Sigmoid colon (tissue), 7 donors: ENCODE measurements around the gene CD9. TPM values are rescaled to one million over a fixed set of nuclear protein-coding genes. Genes with fewer than 3 reads are reported as not detected.
A peak's percentile ranks its signal among the peaks of the same experiment; 100 is the strongest.
"Not testable (repeated sequence)": the region's sequence is repeated elsewhere in the genome, so short reads cannot be mapped to it uniquely, and the experiment has no call there.

Experiments used
- DNase-seq: peaks from one replicate; pipeline ENCODE4 v3.0.0-alpha.2; 2019
- H3K27ac ChIP-seq, 4 donors: fragments of 200-600 bp; sonication (generic); one replicate each; pipeline ENCODE4 v1.5.1; 2016 to 2019; ENCODE audit warnings: mild to moderate bottlenecking in 1 of 4
- H3K27me3 ChIP-seq, 3 donors: fragments of 200-600 bp; sonication (generic); one replicate each; pipeline ENCODE4 v1.5.1; 2019; ENCODE audit warnings: mild to moderate bottlenecking in 1 of 3
- H3K36me3 ChIP-seq, 4 donors: fragments of 200-600 bp; sonication (generic); one replicate each; pipeline ENCODE4 v1.5.1; 2016 to 2019
- H3K4me1 ChIP-seq, 4 donors: fragments of 200-600 bp; sonication (generic); one replicate each; pipeline ENCODE4 v1.5.1; 2017 to 2019
- H3K4me3 ChIP-seq, 4 donors: fragments of 200-600 bp; sonication (generic); one replicate each; pipeline ENCODE4 v1.5.1; 2017 to 2019; ENCODE audit warnings: mild to moderate bottlenecking in 2 of 4, moderate library complexity in 1 of 4
- H3K9me3 ChIP-seq, 4 donors: fragments of 200-600 bp in 3 of 4; sonication (generic) in 3 of 4; one replicate each; pipeline versions ENCODE4 v1.5.1 to v1.6.1; 2013 to 2019
- EP300 ChIP-seq, 4 donors: sonication (generic); formaldehyde crosslinking; IDR thresholded peaks; one replicate each; pipeline ENCODE4 v1.6.1; 2017; ENCODE audit warnings: antibody characterized with exemption in 4 of 4
- POLR2A ChIP-seq, 2 donors: fragments of 450-650 bp; IDR thresholded peaks; one replicate each; pipeline ENCODE4 v1.6.1; 2016; ENCODE audit warnings: antibody characterized with exemption in 2 of 2, mild to moderate bottlenecking in 2 of 2, moderate library complexity in 2 of 2
- POLR2AphosphoS5 ChIP-seq, 4 donors: sonication (generic); formaldehyde crosslinking; IDR thresholded peaks; one replicate each; pipeline ENCODE4 v1.6.1; 2017; ENCODE audit warnings: antibody characterized with exemption in 4 of 4
- WGBS, 2 donors: extraction: QIAGEN DNeasy Blood & Tissue Kit; methylation state at CpG; one replicate each; pipeline ENCODE4 v1.1.7; 2013; 5-methylcytosine and 5-hydroxymethylcytosine counted together
- intact Hi-C: fragments of 100-400 bp; cut with DNase I; formaldehyde crosslinking; loops from one replicate; pipeline ENCODE4 v1.15.1; 2023
- polyA plus RNA-seq, 3 donors: library from polyadenylated mRNA; stranded (reverse); fragments of 200-250 nt; gene quantifications; one replicate each; pipeline ENCODE4 v1.2.3, GENCODE V29; 2013
- total RNA-seq, 4 donors: library from RNA; depleted of rRNA; stranded (reverse); fragments of >200 nt; gene quantifications; one replicate each; pipeline ENCODE4 v1.1.0, GENCODE V29; 2016
- TF ChIP-seq, protein P1 (sequence below), 4 experiments: fragments of 450-650 bp in 3 of 4; fragments of 200-600 bp in 1 of 4; IDR thresholded peaks; one replicate each; pipeline ENCODE4 v1.5.1; 2016 to 2019; ENCODE audit warnings: antibody characterized with exemption in 4 of 4, mild to moderate bottlenecking in 3 of 4, moderate library complexity in 2 of 4
- donor health status: healthy with polysubstance abuse.
- donor health status: Bipolar disorder and iron deficiency.
- donor health status: healthy.

Gene CD9
- total and polyA plus RNA-seq, 7 donors, result 180 to 548 (median 335) TPM

DNA sequence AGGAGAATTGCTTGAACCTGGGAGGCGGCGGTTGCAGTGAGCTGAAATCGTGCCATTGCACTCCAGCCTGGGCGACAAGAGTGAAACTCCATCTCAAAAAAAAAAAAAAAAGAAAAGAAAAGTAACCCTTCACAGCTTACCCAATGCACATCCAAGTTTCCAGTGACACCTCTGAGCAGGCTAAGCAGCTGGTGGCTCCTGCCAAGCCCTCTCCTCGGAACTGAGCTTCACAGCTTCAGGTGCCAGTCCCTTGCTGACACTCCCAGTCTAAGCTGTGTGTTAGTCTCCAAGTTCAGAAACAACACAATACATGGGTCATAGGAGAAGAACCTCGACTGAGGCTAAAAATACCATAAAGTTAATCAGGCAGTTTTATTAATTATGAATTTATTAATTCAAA is 7.9 kb downstream of the CD9 start:
- no peak for TF ChIP-seq POLR2A (IDR thresholded peaks at IDR 0.05)
- no peak for TF ChIP-seq EP300 (IDR thresholded peaks at IDR 0.05)
- TF ChIP-seq, protein P1, sequence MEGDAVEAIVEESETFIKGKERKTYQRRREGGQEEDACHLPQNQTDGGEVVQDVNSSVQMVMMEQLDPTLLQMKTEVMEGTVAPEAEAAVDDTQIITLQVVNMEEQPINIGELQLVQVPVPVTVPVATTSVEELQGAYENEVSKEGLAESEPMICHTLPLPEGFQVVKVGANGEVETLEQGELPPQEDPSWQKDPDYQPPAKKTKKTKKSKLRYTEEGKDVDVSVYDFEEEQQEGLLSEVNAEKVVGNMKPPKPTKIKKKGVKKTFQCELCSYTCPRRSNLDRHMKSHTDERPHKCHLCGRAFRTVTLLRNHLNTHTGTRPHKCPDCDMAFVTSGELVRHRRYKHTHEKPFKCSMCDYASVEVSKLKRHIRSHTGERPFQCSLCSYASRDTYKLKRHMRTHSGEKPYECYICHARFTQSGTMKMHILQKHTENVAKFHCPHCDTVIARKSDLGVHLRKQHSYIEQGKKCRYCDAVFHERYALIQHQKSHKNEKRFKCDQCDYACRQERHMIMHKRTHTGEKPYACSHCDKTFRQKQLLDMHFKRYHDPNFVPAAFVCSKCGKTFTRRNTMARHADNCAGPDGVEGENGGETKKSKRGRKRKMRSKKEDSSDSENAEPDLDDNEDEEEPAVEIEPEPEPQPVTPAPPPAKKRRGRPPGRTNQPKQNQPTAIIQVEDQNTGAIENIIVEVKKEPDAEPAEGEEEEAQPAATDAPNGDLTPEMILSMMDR (IDR thresholded peaks at IDR 0.05), result no peak
- TF ChIP-seq POLR2AphosphoS5 (IDR thresholded peaks at IDR 0.05), result no peak
- H3K4me3 ChIP-seq, result no peak overlapping the region
- no peaks in the 10 kb centered on the region for H3K9me3 ChIP-seq
- no peaks in the 10 kb centered on the region for H3K27me3 ChIP-seq
- H3K36me3 ChIP-seq, result peaks cover 0 to 13% (median 0%) of the 10 kb centered on the region in 4 donors
- H3K4me1 ChIP-seq, result peaks cover 0 to 100% (median 100%) of the 10 kb centered on the region in 4 donors
- peak overlapping the region; percentile 95 to 100 (median 98) for H3K27ac ChIP-seq
- no peak for DNase-seq
- intact Hi-C loops, result no loop called here
- 45 to 73% methylated on average over 6 of the region's 6 CpGs for WGBS, 2 donors

DNA sequence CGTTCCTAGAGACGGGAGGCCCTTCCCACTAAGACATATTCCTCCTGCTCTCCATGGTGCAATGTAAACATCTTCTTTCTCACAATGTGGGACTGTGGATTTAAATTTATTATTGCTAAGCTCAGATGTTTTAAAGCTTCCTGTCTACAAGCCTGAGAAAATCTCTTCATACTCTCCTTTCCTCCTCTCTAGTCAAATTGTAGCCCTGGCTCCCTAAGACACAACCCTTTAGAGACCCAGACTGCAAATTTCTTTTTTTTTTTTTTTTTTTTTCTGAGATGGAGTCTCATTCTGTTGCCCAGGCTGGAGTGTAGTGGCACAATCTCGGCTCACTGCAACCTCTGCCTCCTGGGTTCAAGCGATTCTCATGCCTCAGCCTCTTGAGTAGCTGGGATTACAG is 9.2 kb downstream of the CD9 start:
- H3K27me3 ChIP-seq, H3K4me3 ChIP-seq, intact Hi-C loops, H3K9me3 ChIP-seq, DNase-seq: not testable (repeated sequence)
- Histone ChIP-seq H3K27ac (peak overlapping the region; percentile 95 to 100 (median 98)), H3K4me1 (peaks cover 0 to 100% (median 100%) of the 10 kb centered on the region in 4 donors), H3K36me3 (peaks cover 0 to 18% (median 2%) of the 10 kb centered on the region in 4 donors)
- 53 to 84% methylated on average over 4 of the region's 4 CpGs for WGBS, 2 donors

DNA sequence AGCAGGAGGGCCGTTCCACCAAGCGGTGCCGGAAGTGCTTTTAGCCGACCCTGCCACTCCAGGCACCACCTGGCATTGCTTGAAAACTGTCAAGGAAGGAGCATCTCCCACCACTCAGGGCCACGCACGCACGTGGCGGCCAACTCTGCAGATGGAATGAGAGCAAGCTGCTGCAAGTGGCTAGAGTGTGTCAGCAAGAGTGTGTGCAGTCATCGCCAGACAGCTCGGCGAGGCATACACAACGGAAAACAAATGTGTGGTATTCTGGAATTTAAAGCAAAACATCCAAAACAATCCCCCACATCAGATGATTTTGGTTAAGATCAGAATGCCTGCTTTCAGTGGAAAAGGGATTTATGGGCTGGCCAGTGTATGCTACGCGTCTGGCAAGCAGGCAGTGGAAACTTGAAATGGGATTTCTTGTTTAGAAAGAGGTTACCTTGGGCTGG is 11.2 kb downstream of the CD9 start:
- WGBS, 2 donors, result 68 to 76% methylated on average over 14 of the region's 14 CpGs
- peaks cover 0 to 100% (median 100%) of the 10 kb centered on the region in 4 donors for H3K4me1 ChIP-seq
- peak; percentile 34 to 57 (median 53) for TF ChIP-seq POLR2AphosphoS5 (IDR thresholded peaks at IDR 0.05)
- no peak for TF ChIP-seq EP300 (IDR thresholded peaks at IDR 0.05)
- TF ChIP-seq POLR2A (IDR thresholded peaks at IDR 0.05), result no peak
- TF ChIP-seq, protein P1 (IDR thresholded peaks at IDR 0.05), result no peak

DNA sequence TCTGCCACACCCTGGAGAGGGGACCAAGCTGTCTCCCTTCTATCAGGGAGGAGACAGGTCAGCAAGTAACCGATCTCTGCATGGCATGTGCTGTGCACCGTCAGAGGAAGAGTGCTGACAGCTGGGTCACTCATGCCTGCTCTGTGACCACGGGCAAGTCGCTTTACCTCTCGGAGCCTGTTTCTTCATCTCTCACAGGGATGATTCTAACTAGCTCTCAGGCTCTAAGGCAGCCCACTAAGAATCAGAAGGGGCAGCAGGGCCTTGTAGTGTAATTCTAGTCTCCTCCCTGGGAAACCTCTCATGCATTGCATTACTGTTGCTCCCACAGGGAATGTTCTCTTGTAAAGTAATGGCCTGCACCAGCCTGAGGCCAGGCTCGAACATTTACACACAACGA is 11.9 kb downstream of the CD9 start:
- DNase-seq, result no peak
- intact Hi-C loops, result loop anchor here (10.0 kb wide), 1 partner anchor 343 kb away; the partner anchor contains the start of gene IFFO1
- Histone ChIP-seq H3K4me1 (peaks cover 0 to 100% (median 100%) of the 10 kb centered on the region in 4 donors), H3K9me3 (no peaks in the 10 kb centered on the region), H3K36me3 (peaks cover 0 to 18% (median 2%) of the 10 kb centered on the region in 4 donors), H3K4me3 (no peak overlapping the region), H3K27ac (peak overlapping the region; percentile 95 to 100 (median 98)), H3K27me3 (no peaks in the 10 kb centered on the region)
- WGBS, 2 donors, result 40 to 65% methylated on average over 7 of the region's 7 CpGs
- TF ChIP-seq POLR2AphosphoS5 (IDR thresholded peaks at IDR 0.05) (no peak), EP300 (IDR thresholded peaks at IDR 0.05) (no peak), POLR2A (IDR thresholded peaks at IDR 0.05) (no peak)
- TF ChIP-seq, protein P1 (IDR thresholded peaks at IDR 0.05), result no peak

More for the DNA sequence above, 11.2 kb downstream of the CD9 start:
- Histone ChIP-seq H3K9me3 (no peaks in the 10 kb centered on the region), H3K36me3 (peaks cover 0 to 18% (median 2%) of the 10 kb centered on the region in 4 donors), H3K27ac (peak overlapping the region; percentile 95 to 100 (median 98)), H3K4me3 (no peak overlapping the region), H3K27me3 (no peaks in the 10 kb centered on the region)
- peak; percentile 81 for DNase-seq
- intact Hi-C loops, result loop anchor here (10.0 kb wide), 1 partner anchor 343 kb away; the partner anchor contains the start of gene IFFO1

DNA sequence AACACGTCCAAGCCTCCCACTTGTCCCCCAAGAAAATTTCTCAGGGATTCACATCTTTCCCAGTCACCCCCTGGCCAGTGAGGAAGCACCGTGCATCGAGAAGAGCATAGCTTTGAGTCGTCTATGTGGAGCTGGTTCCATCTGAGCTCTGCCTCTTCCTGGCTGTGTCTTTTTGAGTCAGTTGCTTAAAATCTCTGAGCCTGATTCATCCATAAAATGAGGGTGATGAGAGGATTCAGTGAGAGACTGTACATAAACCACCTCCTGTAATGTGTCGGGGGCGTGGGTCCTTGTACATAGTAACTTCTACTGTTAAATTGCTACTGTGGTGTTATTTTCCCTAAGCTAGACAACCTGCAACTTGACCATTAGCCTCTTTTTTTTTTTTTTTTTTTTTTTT is 13.8 kb downstream of the CD9 start:
- Histone ChIP-seq H3K9me3 (no peaks in the 10 kb centered on the region), H3K27ac (peak overlapping the region; percentile 95 to 100 (median 98)), H3K27me3 (no peaks in the 10 kb centered on the region), H3K4me1 (peaks cover 0 to 100% (median 100%) of the 10 kb centered on the region in 4 donors), H3K36me3 (peaks cover 0 to 14% (median 2%) of the 10 kb centered on the region in 4 donors), H3K4me3 (no peak overlapping the region)
- no peak for DNase-seq
- intact Hi-C loops, result loop anchor here (10.0 kb wide), 1 partner anchor 341 kb away; the partner anchor contains the start of gene IFFO1
- WGBS, 2 donors, result 64 to 84% methylated on average over 6 of the region's 6 CpGs
- TF ChIP-seq EP300 (IDR thresholded peaks at IDR 0.05) (no peak), POLR2A (IDR thresholded peaks at IDR 0.05) (no peak), POLR2AphosphoS5 (IDR thresholded peaks at IDR 0.05) (peak in 1 of 4 donors; percentile 12)
- TF ChIP-seq, protein P1 (IDR thresholded peaks at IDR 0.05), result no peak
